NCI-H1105 treated with DMSO at 0.1 percent for 48 hours (cell line): ENCODE measurements around the gene TXK.

Source experiments
- DNase-seq: peaks from one replicate; lab custom pipeline; 2025; lab: John Stamatoyannopoulos, UW

Gene TXK

DNA sequence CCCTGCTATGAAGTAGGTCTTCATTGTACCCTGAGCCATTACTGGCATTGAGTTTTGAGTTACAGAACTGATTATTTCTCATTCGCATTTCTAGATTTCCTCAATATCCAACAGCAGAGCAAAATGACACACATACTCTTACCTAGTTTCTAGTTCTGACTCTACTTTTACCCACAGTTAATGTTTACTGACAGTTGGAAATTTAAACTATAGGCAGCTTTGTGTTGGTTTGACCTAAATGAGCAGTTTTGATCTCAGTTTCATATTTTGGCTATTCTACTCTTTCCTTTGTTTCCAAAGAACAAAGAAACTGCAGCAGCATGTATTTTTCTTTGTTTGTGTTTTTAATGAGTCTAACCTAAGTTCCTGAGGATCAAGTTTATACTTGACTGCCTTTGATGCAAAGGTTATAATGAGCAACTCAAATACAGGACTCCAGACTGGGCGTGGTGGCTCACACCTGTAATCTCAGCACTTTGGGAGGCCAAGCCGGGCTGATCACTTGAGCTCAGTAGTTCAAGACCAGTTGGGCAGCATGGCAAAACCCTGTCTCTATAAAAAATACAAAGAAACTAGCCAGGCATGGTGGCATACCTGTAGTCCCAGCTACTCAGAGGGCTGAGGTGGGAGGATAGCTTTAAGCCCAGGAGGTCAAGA lies 30.4 kb downstream of the TXK start:
- DNase-seq, result no peak

DNA sequence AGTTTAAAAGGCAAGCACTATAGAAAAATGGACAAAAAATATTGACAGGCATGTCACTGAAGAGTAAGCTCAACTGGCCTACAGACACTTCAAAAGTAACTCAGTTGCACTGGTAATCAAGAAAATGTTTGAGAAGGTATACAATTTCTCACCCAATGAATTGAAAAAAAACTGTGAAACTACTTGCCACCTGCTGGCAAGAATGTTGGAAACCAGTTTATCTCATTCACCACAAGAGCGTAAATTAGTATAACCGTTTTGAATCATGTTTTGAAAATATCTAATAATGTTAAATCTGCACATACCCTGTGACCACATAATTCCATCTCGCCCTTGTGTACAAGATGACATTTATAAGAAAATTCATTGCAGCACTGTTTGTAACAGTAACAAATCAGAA lies 31.7 kb downstream of the TXK start:
- DNase-seq, result no peak

DNA sequence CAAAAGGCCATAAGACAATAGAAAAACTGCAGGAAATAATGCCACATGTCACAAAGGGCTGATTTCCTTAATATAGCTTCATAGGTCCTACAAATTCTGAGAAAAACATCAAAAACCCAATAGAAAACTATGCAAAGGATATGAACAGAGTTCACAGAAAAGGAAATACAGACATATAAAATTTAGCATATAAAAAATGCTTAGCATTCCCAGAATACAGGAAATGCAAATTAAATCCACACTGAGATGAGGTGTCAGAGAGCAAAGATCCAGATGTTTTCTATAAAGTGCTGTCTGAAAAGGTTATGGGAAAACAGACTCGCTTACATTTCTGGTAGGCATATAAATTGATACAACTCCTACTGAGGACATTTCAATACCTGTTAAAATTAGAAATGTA lies 33.8 kb downstream of the TXK start:
- DNase-seq, result no peak

DNA sequence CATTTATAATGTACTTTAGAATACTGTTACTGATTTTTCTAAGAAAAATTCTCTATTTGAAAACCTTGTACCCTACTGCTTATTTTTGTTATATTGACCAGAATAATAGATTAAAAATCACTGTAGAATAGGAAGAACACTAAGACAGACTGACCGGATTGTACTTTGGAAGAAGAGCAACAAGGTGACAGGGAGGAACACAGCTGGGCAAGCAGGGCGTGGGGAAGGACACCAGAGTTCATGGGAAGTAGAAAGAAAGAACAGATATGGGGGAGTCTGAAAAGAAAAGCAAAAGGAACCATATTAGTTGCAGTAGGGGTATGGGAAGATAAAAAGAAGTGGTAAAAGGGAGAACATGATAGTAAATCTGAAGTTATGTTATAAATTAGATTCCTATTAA lies 38.6 kb downstream of the TXK start:
- no peak for DNase-seq

DNA sequence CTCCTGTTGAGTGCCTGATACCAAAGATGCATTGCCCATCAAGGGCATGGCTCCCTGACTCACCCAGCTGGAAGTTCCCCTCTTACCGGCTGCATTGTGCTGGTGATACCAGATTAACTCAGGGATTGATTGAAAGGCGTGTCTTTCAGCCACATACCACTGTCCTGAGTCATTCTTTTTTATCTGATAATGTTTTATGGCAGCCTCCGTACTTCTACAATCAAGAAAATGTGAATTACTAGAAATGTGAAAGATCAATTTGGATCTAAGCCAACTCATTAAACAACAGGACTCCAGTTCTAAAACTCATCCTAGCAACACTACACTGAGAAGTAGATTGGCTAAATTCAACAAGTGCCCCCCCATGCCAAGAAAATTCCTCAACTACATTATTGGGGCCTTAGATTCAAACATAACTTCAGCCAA lies 40.0 kb downstream of the TXK start:
- no peak for DNase-seq

DNA sequence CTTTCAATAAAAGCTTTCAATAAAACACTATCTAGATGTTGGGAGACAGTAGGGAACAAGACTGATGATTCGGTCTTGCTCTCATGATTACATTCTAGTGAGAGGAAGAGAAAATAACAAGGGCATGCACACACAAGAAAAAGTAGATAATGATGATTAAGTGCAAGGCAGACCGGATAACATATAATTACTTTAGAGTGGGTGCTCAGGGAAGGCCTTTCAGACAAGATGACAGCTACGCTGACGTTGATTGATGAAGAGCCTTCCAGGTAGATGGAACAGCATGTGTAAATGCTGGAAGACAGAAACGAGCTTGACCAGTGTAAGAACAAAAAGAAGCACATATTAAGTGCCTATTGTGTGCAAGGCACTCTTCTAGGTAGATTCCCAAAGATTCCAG lies 43.4 kb downstream of the TXK start:
- peak; percentile 82 for DNase-seq

DNA sequence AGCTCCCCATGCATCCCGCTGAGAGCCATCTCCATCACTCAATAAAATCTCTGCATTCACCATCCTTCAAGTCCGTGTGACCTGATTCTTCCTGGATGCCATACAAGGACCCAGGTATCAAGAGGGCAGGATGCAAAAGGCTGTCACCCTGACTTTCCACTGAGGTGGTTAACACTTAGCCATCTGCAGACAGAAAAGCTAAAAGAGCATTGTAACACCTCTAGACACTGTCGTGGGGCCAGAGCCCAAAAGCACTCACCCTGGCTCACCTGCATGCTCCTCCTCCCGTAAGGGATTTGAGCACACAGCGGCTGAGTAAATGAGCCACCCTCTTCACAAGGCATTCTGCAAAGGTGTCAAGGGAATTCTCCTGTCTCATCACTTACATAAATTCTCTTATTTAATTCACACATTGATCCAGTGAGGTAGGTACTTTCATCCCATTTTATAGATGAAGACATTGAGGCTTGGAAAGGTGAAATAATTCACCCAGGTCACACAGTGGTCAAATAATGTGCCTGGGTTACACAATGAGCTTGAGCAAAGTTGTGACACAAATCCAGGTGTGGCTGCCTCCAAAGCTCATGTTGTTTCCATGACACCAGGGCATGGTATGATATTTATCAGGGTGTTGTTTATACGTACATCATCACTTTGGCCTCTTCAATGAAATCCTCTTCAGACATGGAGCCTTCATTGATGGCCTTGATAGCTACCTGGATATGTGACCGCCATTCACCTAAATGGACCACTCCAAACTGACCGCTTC lies 48.0 kb downstream of the TXK start:
- no peak for DNase-seq

DNA sequence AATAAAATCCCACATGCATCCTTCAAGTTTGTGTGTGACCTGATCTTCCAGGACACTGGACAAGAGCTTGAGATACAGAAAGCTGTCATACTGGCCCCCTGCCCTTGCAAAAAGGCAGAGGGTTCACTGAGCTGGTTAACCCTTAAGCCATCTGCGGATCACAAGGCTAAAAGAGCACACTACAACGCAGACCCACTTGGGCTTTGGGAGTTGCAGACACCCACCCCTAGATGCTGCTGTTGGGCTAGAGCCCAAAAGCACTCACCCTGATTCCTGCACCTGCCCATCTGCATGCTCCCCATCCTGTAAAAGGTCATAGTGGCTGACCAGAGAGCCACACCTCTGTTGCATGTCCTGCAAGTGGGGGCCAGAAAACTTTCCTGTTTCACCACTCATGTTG lies 51.1 kb downstream of the TXK start:
- DNase-seq, result no peak

DNA sequence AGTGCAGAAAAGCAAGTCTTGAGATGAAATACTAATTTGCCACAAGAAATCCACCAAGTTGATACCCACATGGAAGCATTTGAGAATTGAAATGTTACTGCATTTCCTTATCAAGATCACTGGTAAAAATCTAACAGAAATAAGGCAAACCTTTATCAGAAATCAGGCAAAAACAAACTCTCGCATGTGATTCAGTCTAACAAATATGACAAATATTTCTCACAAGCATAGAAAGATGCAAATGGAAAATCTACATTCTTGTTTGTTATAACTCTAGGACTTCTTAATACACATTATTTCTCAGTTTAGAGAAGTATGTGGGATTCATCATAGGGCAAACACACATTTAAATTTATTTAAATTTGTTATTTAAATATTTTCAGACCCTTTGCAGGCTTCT lies 52.9 kb downstream of the TXK start:
- DNase-seq, result no peak

DNA sequence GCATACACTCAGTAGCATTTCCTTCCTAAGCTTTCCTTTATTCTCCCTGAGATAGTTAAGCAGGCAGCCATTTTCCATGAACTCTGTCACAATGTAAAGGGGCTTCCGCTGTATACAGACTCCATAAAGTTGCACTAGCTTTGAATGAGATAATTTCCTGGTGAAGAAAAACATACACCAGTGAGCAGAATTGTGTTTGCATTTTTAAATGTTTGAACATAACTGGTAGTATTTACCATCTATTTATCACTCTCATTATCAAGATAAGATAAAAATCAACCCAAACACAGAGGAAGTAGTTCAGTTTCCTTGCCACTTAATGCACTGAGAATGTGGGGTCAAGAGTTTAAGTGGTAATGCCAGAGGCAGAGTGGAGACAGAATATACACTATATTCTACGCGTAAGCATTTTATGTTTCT lies 54.1 kb downstream of the TXK start:
- no peak for DNase-seq

DNA sequence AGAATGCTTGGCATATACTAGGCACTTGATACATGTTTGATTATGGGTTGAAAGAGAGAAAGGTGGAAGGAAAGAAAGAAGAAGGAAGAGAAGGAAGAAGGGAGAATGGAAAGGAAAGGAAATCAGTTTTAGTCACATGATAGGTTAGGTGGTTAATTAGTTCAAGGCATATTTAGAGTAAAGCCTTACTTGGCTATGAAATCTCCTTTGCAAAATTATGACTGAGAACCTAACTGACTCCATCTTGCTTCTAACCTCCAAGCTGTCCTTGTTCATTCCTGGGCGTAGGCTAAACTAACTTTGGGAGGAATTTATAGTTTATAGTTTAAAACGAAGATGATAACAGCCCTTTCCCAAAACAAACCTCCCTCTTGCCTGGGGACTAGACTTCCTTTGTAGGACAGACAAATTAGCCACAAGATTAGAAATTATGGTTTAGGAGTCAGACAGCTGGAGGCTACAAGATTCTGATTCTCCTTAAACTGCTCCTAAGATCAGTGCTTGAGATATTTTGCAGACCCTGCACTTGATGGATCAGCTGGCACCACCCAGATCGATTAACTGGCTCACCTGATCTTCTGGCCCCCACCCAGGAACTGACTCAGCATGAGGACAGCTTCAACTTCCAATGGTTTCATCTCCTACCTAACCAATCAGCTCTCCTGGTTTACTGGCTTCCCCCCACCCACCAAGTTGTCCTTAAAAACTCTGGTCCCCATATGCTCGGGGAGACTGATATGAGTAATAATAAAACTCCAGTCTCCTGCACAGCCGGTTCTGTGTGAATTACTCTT lies 55.0 kb downstream of the TXK start:
- no peak for DNase-seq

DNA sequence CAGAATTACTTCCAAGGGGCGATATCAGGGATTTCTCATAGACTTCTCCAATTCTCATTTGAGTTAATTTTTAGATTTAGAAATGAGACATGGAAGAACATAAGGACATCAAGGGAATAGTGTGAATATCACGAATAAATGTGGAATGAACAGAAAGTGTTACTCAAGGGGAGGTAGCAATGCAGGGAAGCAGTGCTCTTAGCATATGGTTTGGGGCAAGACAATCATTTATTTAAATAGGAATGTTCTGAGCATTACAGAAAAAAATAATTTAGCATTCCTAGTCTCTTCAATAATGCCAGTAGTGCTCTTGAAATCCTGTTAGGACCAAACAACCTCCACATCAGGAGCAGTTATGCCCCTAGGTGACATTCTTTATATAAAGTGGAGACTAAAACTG lies 55.6 kb downstream of the TXK start:
- no peak for DNase-seq

DNA sequence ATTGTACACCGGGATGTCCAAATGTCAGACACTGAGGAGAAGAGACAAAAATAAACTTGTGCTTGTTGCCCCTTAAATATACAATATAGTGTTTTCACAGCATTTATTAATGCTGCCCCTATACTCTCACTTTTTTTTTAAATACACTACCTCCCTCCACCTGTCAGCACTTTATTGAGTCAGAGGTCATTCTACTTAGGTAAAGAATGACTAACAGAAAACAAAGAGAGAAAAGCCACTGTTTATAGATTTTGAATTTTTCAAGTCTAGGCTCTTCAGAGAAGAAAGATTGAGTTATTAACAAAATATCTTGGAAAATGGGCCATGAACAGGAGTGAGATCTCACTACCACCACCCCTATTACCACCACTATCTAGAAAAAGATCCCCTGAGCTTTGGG lies 59.4 kb downstream of the TXK start:
- DNase-seq, result no peak

DNA sequence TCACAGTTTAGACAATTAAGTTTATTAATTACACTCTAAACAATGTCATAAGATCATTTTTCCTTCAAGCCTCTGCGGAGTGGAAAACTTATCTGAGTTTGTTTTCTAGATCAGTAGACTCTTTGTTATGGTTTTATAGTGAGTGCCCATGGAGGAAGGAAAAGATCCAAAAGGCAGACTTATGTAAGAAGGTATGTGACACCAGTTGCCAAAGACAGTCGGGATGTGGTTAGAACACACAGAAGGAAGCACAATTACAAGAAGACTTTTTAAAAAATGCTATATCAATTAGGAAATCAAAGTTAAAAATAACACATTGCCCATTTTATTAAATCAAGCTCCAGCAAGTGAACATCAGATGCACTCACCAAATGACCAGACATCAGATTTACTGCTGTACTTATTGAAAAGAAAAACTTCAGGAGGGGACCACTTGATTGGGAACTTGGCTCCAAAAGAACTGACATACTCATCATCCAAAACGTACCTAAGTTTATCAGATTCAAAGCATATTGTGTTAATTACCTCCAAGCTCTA lies 60.4 kb downstream of the TXK start:
- no peak for DNase-seq

DNA sequence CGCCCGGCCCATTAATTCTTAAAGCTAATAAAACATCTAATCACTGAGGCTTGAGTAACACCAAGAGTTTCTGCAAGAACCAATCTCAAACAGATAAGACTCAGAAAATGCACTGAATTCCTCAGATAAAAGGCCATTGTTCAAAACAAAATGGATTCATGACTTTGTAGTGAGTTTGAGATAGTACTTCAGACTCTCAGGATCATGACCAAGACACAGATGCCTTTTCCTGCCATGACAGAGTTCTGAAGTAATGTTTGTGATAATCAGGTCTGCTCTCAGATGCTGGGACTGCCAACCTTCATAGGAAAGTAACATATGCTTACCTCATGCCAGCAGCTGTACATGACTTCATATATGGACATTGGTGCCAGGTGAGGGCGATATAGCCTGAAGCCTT lies 62.9 kb downstream of the TXK start:
- DNase-seq, result no peak

DNA sequence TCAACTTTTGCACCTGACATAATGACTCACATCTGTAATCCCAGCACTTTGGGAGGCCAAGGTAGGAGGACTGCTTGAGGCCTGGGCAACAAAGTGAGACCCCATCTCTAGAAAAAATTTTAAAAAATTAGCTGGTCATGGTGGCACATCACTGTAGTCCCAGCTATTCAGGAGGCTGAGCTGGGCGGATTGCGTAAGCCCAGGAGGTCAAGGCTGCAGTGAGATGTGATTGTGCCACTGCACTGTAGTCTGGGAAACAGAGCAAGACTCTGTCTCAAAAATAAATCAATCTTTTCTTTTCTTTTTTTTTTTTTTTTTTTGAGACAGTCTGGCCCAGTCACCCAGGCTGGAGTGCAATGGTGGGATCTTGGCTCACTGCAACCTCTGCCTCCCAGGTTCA lies 65.0 kb downstream of the TXK start:
- DNase-seq, result no peak

DNA sequence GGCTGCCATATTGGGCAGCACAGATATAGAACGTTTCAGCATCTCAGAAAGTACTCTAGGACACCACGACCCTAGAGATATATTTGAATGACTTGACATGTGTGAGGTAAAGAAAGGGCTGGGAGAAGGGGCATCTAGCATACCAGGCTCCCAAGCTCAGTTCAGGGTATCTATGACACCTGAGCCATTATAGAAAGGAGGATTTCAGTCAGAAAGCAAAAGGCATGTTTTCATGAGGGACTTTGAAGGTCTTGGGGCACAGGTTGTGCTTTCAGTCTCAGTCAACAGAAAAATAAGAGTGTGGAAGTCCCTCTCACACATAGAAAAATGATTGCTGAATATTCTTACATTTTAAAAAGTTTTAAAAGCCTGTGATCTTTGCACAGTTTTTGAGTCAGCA lies 65.9 kb downstream of the TXK start:
- no peak for DNase-seq

DNA sequence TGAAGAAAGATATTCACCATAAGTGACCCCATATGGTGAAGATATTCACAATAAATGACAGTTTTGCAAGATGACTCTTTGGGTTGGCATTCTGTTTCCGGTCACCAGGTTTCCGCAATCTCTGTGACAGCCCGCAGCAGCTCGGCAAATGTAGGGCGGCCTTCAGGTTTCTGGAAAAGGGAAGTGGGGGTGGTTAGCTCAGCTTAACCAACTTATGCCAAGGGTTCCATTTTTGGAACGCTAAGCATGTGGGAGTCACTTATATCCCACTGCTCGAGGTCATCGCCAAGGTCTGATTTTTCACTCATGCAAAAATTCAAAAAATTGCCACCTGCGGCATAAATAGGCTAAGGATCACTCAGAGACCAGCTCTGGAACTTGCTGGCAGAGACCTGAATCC lies 66.5 kb downstream of the TXK start:
- DNase-seq, result no peak

DNA sequence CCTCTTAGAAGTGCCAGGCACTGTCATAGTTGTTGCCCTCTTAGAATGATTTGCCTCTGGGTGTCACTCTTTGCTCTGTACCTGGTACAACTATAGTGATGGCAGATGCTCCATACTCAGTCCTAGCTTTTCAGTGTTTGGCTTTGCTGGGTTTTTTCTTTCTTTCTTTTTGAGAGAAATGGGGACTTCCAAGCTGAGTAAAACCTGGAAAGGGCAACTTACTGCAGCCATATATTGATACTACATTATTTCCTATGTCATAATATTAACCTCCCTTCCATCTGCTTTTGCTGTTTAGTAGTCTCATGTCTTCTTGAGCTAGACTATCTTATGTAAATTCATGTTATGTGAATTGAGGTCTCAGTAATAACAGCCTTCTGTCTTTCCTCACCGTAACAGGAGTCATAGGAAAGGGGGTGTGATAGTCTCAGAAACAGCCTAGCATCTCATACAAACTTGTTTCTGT lies 68.4 kb downstream of the TXK start:
- DNase-seq, result no peak

DNA sequence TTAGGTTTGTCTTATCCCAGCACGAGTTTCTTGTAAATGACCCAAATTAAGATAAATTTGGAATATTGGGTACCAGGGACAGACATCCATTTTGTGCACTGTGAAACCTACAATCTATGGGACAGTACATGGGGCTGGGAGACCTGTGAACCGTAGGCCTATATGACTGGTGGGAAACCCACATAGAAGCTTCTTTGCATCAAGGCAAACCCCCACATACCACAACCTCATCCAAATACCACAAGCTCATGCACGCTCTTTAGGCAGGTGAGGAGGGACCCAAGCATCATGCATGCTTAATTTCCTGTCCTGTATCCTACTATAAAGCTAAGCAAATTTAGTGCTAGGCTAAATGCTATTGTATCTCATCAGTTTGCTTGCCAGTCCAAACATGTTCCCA lies 69.7 kb downstream of the TXK start:
- no peak for DNase-seq

DNA sequence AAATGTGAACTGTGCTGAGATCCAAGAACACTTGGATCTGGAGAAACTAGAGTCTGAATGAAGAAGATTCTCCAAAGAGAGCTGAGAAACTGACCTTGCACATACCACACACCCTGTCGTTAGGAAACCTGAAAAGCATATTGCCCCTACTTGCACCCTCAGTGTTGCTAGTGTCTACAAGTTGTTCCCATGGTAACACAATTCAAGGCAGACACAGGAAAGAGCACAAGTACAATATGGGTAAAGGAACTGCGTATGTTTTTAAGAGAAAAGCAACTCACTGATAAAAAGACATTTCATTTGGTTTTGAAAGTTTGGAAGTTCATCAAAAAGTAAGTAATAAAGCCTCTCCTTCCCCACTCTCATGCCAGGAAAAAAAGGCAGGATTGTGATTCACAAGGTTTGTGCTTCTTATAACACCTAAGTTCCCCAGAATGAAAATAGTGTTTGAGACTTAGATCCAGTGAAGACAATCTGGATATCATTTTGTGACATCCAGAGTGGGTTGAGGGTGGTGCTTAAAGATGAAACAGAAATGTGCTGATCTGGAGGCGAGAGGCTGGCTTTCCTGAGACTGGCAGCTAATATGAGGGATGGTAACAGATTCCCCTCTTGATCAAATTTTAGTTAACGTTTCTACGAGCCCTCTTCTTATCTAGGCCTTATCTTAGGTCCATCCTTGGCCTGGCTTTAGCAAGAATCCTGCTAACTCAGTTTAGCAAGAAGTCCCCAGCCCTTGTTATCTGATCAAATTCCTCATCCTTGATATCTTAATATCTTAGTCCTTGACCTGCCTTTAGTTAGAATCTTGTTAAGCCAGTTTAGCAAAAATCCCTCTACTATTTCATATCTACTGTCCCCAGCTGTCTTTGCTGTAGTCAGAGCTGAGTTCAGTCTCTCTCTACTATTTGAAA lies 75.2 kb downstream of the TXK start:
- DNase-seq, result no peak

DNA sequence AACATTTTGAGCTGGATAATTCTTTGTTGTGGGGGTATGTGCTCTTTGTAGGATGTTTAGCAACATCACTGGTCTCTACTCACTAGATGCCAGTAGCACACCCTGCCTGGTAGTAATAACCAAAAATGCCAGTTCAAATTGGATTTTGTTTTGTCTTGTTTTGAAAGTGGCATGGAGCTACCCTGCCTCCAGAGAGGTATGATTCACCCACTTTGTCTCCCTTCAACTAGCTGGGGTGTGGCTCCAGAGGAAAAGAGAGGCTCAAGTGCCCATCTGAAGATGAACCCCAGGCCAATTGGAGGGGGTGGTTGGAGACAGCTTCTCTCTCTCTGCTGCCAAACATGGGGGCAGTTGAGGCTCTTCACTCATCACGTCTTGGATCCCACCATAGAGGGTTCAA lies 83.0 kb downstream of the TXK start:
- DNase-seq, result no peak
